NCI-H1092 (cell line): ENCODE results near the gene DDR2.
A peak's percentile ranks its signal among the peaks of the same experiment; 100 is the strongest.
"Not testable (repeated sequence)": the region's sequence is repeated elsewhere in the genome, so short reads cannot be mapped to it uniquely, and the experiment has no call there.

Source experiments
- DNase-seq: peaks from one replicate; lab custom pipeline; 2025; lab: John Stamatoyannopoulos, UW

The DDR2 gene

DNA sequence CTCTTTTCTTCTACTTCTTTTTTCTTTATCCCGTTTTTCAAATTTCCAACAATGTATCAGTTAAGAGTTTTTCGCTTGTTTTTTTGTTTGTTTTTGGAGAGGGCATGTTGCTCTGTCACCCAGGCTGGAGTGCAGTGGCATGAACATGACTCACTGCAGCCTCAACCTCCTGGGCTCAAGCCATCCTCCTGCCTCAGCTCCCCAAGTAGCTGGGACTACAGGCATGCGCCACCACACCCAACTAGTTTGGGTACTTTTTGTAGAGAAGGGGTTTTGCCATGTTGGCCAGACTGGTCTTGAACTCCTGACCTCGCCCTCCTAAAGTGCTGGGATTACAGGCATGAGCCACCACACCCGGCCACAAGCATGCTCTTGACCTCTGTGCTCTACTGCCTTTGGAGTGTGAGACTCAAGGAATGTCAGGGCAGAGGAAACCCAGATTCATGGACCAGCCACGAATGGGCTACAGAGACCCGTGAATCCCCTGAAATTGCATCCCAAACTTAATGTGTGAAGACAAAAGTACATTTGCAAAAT, 93.1 kb downstream of the DDR2 start:
- no peak for DNase-seq

DNA sequence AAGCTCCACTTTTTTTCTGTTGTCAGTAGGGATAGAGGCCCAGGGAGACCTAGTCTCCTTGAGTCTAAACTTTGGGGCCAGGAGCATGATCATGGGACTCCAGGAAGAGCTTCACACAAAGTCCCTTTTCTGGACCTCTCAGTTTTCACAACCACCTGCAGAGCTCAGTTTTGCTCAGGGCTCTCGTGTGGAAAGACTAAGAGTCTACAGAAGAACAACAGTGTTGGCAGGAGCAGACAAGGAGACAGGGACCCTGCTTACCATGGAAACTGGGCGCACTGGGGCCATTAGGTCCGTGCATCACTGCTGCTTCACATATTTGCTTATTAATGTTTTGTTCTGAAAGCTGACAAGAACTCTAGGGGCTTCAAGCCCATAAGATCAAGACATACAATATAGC, 94.3 kb downstream of the DDR2 start:
- no peak for DNase-seq

DNA sequence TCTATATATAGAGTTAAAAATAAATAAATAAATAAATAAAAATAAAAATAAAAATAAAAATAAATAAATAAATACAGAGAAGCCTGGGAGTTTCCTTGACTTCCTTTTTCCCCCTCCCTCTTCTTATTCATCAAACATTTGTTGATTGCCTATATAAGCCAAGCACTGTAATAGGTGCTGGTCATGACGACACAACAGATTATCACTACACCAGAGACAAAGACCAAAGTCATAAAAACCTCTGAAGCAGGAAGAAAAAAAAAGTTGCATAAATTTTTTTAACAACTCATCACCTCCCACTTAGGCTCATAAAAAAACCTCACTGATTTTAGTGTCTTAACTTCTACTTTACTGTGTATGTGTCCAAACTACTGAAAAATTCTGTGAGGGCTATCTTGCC, 95.2 kb downstream of the DDR2 start:
- DNase-seq: not testable (repeated sequence)

DNA sequence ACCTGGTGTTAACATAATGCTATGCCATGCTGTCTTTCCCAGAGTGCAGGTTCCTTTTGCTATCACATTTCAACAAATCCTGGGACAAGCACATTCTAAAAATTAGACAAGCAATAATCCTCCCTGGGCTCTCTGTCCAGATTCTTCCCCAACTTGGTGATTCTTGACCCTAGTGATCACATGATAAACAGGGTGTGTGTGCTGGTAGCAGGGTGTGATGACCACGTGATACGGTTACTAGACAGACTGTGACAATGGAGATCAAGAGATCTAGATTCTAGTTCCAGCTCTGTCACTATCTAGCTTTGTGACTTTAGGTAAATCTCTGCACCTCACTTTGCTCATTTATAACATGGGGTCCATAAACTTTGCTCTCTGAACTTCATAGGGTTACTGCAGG, 96.3 kb downstream of the DDR2 start:
- no peak for DNase-seq

DNA sequence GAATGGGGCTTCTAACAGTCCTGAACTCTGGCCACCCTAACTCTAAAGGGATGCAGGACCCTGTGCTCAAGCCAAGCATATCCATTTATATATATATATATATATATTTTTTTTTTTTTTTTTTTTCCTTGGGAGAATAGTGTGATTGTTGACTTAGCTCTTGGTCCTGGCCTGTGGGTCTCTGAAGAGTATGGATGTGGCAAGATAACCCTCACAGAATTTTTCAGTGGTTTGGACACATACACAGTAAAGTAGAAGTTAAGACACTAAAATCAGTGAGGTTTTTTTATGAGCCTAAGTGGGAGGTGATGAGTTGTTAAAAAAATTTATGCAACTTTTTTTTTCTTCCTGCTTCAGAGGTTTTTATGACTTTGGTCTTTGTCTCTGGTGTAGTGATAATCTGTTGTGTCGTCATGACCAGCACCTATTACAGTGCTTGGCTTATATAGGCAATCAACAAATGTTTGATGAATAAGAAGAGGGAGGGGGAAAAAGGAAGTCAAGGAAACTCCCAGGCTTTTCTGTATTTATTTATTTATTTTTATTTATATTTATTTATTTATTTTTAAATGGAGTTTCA, 97.0 kb downstream of the DDR2 start:
- not testable (repeated sequence) for DNase-seq

DNA sequence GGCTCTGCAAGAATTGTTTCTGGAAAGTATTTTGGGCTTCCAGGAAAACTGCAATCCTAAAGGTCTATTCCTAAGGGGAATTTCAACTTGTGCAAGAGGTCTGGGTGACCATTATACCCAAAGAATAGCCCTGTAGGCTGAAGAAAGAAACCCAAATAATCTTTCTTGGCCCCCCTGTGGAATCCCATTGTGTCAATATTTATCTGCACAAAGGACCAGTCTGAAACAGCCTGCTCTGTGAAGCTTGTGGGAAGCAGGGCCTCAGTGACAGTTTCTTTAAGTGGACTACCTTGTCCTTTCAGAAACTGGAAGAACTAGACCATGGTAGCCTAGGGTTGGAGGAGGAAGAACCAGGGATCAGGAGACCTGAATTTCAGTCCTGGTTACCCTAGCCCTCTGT, 99.8 kb downstream of the DDR2 start:
- DNase-seq: no peak

DNA sequence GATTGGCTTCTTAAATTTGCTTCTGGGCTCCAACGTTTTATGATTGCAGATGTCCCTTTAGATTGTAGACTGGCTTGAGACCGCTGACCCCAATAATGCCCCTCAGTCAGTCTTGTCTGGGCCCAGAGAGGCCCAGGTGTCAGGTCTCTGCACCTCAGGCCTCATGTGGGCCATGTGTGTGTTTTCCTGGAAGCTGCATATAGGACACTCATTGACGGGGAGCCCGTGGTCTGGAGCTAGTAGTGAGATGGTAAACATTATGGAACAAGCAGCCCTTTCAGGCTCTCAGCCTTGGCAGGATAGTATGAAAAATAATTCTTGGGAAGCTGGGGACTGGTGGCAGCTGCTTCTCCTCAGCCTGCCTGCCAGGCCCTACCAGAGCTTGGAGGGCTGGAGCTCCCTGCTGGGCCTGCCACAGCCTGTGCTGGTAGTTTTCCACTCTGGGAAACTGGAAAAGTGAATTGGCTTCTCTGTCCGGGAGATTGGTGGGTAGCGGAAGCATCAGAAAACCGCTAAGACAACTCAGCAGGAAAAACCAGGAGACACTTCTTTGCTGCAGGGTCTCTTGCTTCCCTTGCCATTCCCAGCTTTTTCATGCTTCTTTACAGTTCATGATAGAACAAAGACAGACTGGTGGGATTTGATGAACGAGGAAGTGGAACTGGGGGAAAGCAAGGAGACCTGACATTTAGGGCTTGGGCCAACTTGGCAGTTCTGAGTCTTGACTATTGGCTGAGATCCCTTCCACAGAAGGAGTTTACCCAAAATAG, 100.5 kb downstream of the DDR2 start:
- DNase-seq: peak; percentile 39

DNA sequence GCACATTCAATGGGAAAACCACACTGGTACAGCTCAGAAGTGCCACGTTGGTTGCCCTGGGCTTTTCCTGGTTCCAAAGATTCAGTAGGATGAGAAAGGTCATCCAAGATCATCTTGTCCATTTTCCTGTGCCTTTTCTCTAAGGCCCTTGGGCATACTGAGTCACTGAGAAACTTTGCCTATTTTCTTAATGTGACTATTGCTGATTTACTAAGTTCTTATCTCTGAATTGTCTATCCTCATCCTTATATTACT, 101.0 kb downstream of the DDR2 start:
- DNase-seq: no peak

DNA sequence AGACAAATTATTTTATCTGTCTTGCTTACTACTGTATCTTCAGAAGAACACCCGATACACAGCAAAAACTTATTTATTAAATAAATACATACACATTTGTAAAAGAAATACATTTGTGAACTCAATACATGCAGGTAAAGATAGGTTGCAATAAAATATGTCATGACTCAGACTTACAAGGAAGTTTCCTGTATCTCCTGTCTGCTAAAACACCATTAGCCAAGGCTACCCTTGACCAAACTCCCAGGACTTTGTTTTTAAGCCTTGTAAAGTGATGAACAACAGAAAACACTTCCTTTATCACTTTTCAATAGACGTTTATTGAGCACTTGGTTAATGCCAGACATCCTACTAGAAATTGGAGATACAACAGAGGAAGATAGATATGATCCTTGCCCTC, 101.8 kb downstream of the DDR2 start:
- DNase-seq: no peak

DNA sequence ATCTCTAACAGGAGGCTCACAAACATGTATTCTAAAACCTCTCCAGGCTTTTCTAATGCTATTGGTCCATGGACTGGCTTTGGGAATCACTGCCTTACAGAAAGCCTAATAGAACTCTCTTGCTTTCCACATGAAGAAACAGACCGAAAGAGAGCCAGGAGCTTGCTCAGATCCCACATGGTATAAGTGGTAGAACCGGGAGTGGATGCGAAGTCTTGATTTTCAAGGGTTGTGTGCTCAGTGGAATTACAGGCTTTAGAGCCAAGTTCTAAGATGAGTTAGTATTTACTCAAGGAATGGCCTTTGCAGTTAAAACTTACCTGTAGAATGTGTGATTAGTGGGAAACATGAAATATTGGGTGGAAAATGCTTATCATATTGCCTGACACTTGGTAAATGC, 103.9 kb downstream of the DDR2 start:
- DNase-seq: no peak

DNA sequence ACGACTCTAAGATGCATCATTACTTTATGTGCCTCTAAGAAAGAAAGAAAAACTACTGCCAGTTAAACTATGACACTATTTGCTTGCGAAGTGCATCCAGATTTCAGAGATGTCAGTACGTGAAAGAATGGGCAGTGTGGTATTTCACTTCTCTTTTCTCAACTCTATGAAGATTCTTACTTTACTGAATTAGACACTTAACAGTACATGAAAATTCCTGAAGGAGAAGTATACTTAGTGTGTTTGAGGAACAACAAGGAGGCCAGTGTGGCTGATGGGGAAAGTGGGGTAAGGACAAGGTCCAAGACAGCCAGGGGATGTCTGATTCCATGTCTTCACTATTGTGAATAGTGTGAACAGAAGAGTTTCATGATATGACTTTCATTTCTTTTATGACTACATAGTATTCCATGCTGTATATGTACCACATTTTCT, 104.4 kb downstream of the DDR2 start:
- no peak for DNase-seq

DNA sequence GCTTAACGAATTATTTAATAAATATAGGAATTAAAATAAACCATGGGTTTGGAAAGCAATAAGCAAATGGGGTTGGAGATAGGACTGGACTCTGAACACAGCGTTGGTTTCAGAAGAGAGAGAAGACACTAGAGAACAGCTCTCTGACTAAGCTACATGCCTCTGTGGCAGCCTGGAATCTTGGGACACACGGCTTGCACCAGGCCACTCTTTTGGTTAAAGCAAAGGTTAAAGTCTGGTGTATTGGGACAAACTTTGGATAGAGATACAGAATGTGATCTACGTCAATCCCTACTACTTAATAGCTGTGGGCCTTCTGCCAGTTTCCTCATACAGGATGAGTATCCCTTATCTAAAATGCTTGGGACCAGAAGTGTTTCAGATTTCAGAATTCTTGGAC, 108.5 kb downstream of the DDR2 start:
- DNase-seq: no peak

DNA sequence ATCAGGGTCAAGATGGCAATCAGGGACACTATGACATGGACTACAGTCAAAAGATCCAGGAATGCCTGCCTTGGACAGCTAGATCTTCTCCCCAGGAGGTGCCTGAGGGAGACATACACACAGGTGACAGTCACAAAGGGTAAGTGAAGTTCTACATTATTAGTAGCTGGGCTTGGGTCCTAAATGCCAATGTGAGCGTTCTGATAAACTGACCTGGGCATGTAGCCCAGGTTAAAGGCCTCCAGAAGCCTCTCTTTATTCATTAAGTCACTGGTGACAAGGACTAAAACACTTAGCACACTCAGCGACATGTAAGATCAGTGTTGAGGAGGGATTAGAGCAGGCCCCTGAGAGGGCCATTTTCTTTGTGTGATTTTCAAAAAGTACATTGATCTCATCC, 109.3 kb downstream of the DDR2 start:
- DNase-seq: no peak

DNA sequence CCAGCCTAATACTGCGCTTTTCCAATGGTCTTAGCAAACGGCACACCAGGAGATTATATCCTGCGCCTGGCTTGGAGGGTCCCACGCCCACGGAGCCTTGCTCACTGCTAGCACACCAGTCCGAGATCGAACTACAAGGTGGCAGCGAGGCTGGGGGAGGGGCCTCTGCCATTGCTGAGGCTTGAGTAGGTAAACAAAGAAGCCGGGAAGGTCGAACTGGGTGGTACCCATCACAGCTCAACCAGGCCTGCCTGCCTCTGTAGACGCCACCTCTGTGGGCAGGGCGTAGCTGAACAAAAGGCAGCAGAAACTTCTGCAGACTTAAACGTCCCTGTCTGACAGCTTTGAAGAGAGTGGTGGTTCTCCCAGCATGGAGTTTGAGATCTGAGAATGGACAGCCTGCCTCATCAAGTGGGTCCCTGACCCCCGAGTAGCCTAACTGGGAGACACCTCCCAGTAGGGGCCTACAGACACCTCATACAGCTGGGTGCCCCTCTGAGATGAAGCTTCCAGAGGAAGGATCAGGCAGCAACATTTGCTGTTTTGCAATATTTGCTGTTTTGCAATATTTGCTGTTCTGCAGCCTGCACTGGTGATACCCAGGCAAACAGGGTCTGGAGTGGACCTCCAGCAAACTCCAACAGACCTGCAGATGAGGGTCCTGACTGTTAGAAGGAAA, 114.1 kb downstream of the DDR2 start:
- not testable (repeated sequence) for DNase-seq

DNA sequence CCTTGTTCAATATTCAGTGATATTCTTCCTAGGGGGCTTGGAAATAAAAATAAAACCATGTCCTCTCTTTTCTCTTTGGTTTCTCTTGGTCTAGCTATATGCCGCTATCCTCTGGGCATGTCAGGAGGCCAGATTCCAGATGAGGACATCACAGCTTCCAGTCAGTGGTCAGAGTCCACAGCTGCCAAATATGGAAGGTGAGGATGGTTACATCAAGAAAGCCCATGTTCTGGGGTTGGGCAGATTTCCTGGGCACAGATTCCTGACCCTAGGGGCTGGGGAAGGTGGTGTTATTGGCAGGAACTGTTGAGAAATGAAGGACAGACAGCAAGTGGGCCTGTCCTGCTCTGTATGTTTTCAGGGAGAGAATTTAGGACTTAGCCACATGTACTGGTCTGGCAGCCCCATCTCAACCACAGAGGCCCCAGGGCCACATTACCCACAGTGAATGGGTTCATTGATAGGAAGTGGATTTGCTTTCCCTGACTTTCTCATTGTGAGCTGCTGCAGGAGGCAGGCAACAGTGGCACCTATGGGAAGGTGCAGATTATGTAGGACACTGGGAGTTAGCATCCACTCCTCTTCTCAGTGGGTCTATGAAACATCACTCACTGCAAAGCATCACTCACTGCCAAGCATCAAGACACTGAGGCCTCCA, 120.9 kb downstream of the DDR2 start:
- DNase-seq: no peak

DNA sequence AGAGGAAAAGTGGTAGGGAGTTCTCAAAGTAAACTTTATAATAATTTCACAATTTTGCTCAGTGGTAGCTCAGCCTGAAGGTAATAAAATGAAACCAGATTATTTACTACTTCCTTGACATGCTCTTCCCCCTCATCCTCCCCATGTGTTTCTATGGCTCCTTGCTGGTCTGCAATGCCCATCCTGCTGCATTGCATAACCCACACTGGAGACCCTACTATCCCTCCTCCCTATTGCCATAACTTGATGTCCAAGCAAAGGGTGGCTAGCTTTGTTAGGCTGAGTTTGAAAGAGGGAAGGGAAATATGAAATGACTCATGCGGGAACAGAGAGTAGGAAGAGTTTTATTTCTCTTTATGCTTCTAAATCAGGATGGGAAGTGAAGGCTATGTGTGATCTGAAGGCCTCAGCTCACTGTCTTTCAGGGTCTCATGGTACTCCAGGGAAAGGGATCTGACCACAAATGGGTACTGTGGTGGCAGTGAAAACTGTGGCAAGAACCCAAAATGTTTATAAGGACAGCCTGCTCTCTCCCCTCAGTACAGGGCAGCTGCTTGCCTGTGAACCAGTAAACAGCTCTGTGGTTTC, 121.8 kb downstream of the DDR2 start:
- DNase-seq: no peak

DNA sequence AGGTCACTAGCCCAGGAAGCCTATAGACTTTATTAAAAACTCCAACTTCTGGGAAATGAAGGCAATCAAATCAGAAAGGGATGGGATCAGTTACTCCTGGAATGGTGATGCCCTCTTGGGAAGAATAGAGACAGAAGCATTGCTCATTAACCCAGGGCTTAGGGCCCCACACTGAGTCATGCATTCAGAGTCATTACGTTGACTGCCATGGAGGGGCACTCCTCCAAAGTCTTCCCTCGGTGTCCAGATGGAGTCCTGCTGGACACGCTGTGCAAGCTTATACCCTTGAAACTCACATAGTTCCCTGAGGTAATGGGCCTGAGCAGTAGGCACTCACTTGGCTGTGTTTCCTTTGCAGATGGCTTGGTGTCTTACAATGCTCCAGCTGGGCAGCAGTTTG, 123.0 kb downstream of the DDR2 start:
- DNase-seq: no peak

DNA sequence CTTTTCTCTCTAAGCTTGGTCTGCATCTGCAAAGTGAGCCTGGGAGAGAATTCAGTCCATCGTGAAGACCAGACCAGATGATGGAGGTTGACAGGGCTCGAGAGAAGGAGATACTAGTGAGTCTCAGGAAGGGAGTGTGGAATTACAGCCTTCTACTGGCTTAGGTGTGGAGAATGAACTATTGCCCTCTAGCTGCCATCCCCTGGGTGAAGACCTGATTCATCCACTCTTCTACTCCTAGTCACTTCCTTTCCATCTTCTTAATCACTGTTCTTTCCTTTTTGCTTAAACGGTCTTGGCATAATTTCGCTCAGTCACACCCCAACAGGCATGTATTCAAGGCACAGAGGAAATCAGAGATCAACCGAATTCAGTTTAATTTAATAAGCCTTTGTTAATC, 124.3 kb downstream of the DDR2 start:
- DNase-seq: no peak

DNA sequence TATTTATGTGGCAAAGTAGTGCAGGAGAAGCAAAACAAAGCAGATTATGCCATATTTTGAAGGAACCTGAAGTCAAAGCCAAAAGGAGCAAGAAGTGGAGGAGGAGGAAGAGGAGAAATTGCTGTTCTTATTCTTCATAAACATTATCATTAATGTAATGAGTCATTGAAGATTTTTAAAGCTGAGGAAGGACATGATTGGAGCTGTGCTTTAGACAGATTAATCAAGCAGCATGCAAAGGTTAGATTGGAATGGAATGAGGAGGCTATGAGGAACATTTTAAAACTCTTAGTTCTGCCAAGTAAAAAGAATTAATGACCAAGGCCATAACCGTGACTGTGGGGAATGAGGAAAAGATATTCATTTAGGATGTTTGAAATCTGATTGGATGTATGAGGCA, 125.2 kb downstream of the DDR2 start:
- DNase-seq: no peak

DNA sequence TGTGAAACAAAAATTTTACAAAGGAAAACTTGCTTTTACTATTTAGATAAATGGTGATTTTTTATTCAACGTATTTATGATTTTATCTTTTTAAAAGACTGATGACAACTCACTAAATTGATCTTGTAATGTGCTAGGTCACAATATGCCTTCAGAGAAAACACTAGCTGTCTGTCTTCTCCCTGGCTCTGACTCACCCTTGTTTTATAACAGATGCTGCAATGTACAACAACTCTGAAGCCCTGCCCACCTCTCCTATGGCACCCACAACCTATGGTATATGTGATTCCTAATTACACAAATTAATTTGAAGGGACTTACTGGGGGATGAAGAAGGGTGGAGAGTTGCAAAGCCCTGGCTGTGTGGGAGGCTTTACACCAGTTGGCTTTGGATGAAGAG, 133.5 kb downstream of the DDR2 start:
- DNase-seq: no peak

DNA sequence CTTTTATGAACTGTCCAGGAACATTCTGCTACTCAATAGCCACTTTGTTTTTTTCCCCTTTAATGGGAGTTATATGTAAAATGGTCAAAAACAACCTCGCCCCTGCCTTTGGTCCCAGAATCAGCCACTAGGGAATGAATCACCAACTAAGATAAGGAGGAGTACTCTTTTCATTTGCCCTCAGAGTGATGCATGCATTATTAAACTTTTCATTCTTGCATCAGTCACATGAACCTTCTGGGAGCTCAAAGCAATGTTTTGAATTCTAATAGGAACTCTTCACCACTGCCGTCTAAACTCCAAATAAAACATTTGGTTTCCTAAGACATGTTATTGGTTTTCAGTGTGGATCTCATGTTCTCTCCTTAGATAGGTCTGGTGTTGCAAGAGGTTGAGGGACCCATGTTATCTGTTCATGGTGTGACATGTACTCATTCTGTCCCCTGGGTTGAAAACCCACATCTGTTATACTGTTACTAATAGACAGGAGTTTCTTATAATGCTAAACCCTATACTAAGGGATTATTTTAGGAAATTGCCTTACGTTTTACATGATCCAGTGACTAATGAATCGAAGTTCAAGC, 140.4 kb downstream of the DDR2 start:
- DNase-seq: no peak

DNA sequence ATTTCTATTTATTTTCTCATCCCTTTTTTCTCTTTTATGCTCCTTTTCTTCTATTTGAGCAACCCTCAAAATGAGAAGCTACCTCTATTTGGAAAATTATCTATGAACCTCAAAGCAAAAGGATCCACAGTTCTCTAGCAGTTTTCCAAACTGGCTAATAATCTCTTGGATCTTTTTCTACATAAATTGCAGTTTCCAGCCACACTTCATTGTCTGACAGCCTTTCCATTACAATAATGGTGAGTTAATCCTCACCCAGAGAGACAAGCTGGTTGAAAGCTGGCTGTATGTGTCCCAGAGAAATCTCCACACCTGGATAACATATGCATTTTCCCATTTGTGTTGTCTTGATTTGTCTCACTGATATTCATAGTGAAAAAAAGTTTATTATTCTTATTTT, 141.7 kb downstream of the DDR2 start:
- no peak for DNase-seq
